K562 (cell line): ENCODE results near the gene DMD. TPM values are rescaled to one million over a fixed set of nuclear protein-coding genes. Genes with fewer than 3 reads are reported as not detected.

ENCODE experiments used
- ATAC-seq: fragments of 200-7000 bp; cut with Tn5 transposase; 3 replicates; pipeline ENCODE4 v1.9.1; 2020; ENCODE audit warnings: moderate library complexity
- BruUV-seq: library from RNA; stranded (reverse); fragments of 400-500 nt; replicated peaks from 2 replicates; lab custom pipeline; 2021; lab: Mats Ljungman, UMichigan
- CTCF ChIA-PET: fragments of 300-600 bp; formaldehyde crosslinking; extraction: SDS; loops from one replicate; lab custom pipeline; 2021; ENCODE audit warnings: low intra/inter-chr PET ratio; lab: Yijun Ruan, JAX
- POLR2A ChIA-PET: fragments of 300-600, 350-650 bp; sonication (Branson Sonifier 250); formaldehyde crosslinking; extraction: SDS; loops from one replicate; lab custom pipeline; 2021; ENCODE audit warnings: antibody characterized with exemption, inconsistent platforms; lab: Yijun Ruan, JAX
- DNase-seq, 4 experiments: peaks; one replicate each; pipeline versions ENCODE4 v3.0.0 to v3.0.0-alpha.2; 2011 to 2018; ENCODE audit warnings: low spot score in 3 of 4, mixed read lengths in 3 of 4; ENCODE audit errors: extremely low read depth in 1 of 4
- FAIRE-seq: peaks from 2 replicates; lab custom pipeline; 2011; peaks lifted over from hg19 to GRCh38; lab: Jason Lieb, UNC
- H2AFZ ChIP-seq: 2 replicates; pipeline ENCODE4 v1.6.0; 2011; ENCODE audit warnings: low read depth, low read length, control low read depth, inconsistent platforms
- H3K27ac ChIP-seq: fragments of 200-600 bp; 3 replicates; pipeline ENCODE4 v1.8.0; 2011; ENCODE audit warnings: low read depth, mild to moderate bottlenecking, control low read depth, inconsistent platforms, low read length, moderate library complexity, mixed read lengths; ENCODE audit errors: extremely low read depth
- H3K27me3 ChIP-seq, 2 experiments: fragments of 300-600 bp in 1 of 2; 2 replicates in 1 of 2; 3 replicates in 1 of 2; pipeline versions ENCODE4 v1.6.0 to v1.8.0; 2011; ENCODE audit warnings: inconsistent platforms in 2 of 2, low read length in 2 of 2, mild to moderate bottlenecking in 1 of 2, mixed read lengths in 1 of 2, moderate library complexity in 1 of 2; ENCODE audit not compliant: control insufficient read depth in 2 of 2, insufficient read depth in 2 of 2
- H3K36me3 ChIP-seq: fragments of 300-600 bp; 3 replicates; pipeline ENCODE4 v1.8.0; 2011; ENCODE audit warnings: mild to moderate bottlenecking, low read length, inconsistent platforms; ENCODE audit not compliant: control insufficient read depth, insufficient read depth
- H3K4me1 ChIP-seq, 2 experiments: fragments of 200-600 bp in 1 of 2; replicated peaks in 1 of 2; 2 replicates in 1 of 2; 3 replicates in 1 of 2; pipeline versions ENCODE4 v1.5.1 to v1.8.0; 2011; ENCODE audit warnings: inconsistent platforms in 2 of 2, low read length in 2 of 2, mild to moderate bottlenecking in 1 of 2, mixed read lengths in 1 of 2, moderate library complexity in 1 of 2; ENCODE audit not compliant: control insufficient read depth in 2 of 2, insufficient read depth in 2 of 2
- H3K4me2 ChIP-seq: 2 replicates; pipeline ENCODE4 v1.6.1; 2011; ENCODE audit warnings: low read length, control low read depth, inconsistent platforms, mixed read lengths; ENCODE audit not compliant: insufficient read depth
- H3K4me3 ChIP-seq: fragments of 200-600 bp; sonication (generic), shearing (Covaris generic); 2 replicates; pipeline ENCODE4 v1.5.1; 2016; ENCODE audit warnings: control low read depth, inconsistent platforms
- H3K79me2 ChIP-seq: fragments of 200-600 bp; 3 replicates; pipeline ENCODE4 v1.8.0; 2011; ENCODE audit warnings: low read length, inconsistent platforms; ENCODE audit not compliant: control insufficient read depth, insufficient read depth
- H3K9ac ChIP-seq, 2 experiments: 2 replicates each; pipeline versions ENCODE4 v1.6.0 to v1.6.1; 2011; ENCODE audit warnings: low read depth in 2 of 2, low read length in 2 of 2, control low read depth in 1 of 2, inconsistent platforms in 1 of 2, mild to moderate bottlenecking in 1 of 2, mixed read lengths in 1 of 2; ENCODE audit not compliant: insufficient read depth in 1 of 2
- H3K9me1 ChIP-seq: one replicate; pipeline ENCODE4 v1.6.0; 2011; ENCODE audit warnings: inconsistent platforms, mild to moderate bottlenecking, low read length, moderate library complexity; ENCODE audit not compliant: control insufficient read depth, insufficient read depth
- H3K9me3 ChIP-seq: replicated peaks from 2 replicates; pipeline ENCODE4 v1.5.1; 2011; ENCODE audit warnings: low read depth, low read length, inconsistent platforms; ENCODE audit not compliant: control insufficient read depth, insufficient read depth
- H4K20me1 ChIP-seq: replicated peaks from 2 replicates; pipeline ENCODE4 v1.6.1; 2011; ENCODE audit warnings: low read length, inconsistent platforms, mixed read lengths; ENCODE audit not compliant: control insufficient read depth, insufficient read depth
- KDM5B ChIP-seq: fragments of 200-600 bp; sonication (generic); IDR thresholded peaks from 2 replicates; pipeline ENCODE4 v1.6.1; 2012; ENCODE audit warnings: low read depth, mild to moderate bottlenecking, moderate library complexity, low read length, control low read depth, inconsistent platforms; ENCODE audit not compliant: insufficient replicate concordance
- POLR2B ChIP-seq: fragments of 450-650 bp; IDR thresholded peaks from 2 replicates; pipeline ENCODE4 v1.6.1; 2018; ENCODE audit warnings: low read depth; ENCODE audit not compliant: partially characterized antibody
- TAF15 ChIP-seq: fragments of 200-400 bp; formaldehyde crosslinking; IDR thresholded peaks from 2 replicates; pipeline ENCODE4 v1.6.1; 2017; ENCODE audit warnings: mild to moderate bottlenecking, low read depth, low read length, moderate library complexity
- WGBS: fragments of 100-300 bp; shearing (Covaris generic); methylation state at CpG from one replicate; pipeline ENCODE4 v1.1.6; 2016; ENCODE audit warnings: low coverage, mixed read lengths; ENCODE audit not compliant: insufficient coverage; ENCODE audit errors: missing lambda C conversion rate; 5-methylcytosine and 5-hydroxymethylcytosine counted together
- in situ Hi-C: fragments of 300-500 bp; cut with MboI; formaldehyde crosslinking; loops from 4 replicates; pipeline ENCODE4 v1.15.0; 2018; ENCODE audit warnings: inconsistent platforms, mixed read lengths
- intact Hi-C: fragments of 100-400 bp; cut with micrococcal nuclease; formaldehyde crosslinking; loops from 2 replicates; pipeline ENCODE4 v1.14.2; 2022
- polyA plus RNA-seq, 8 experiments: library from polyadenylated mRNA; depleted of rRNA in 4 of 8; stranded (reverse) in 5 of 8; unstranded in 3 of 8; fragments of >200 nt; fragmentation: Nextera tagmentation in 2 of 8; fragmentation: Illumina TruSeq in 1 of 8; extraction: Ambion mirVana in 2 of 8; extraction: Trizol in 1 of 8; gene quantifications; 2 replicates each; pipeline versions ENCODE4 v1.2.1 to v1.2.3, GENCODE V29; 2011 to 2014; ENCODE audit warnings: inconsistent platforms in 1 of 8, missing spikeins in 1 of 8
- total RNA-seq, 7 experiments: library from RNA; depleted of rRNA in 6 of 7; stranded (reverse); fragments of >200 nt in 6 of 7; fragmentation: Illumina TruSeq in 2 of 7; extraction: Trizol in 2 of 7; gene quantifications; 2 replicates each; pipeline versions ENCODE4 v1.2.1 to v1.2.3, GENCODE V29; 2011 to 2021; ENCODE audit warnings: low replicate concordance in 1 of 7
- TF ChIP-seq, protein P1 (sequence below): fragments of 200-800 bp; sonication (Bioruptor generic); IDR thresholded peaks from 2 replicates; pipeline ENCODE4 v1.6.1; 2017; ENCODE audit warnings: missing genetic modification characterization, missing compliant biosample characterization
- TF ChIP-seq, protein P2 (sequence below), 2 experiments: fragments of 250-450 bp in 1 of 2; fragments of 450-650 bp in 1 of 2; sonication (Bioruptor Pico) in 1 of 2; IDR thresholded peaks; 2 replicates each; pipeline versions ENCODE4 v1.6.1 to v1.8.0; 2016 to 2021; ENCODE audit warnings: mild to moderate bottlenecking in 2 of 2, moderate library complexity in 2 of 2, missing compliant biosample characterization in 1 of 2, missing genetic modification characterization in 1 of 2

Gene DMD
- total and polyA plus RNA-seq, 9 of the 15 experiments (the other 6 are each of a cell fraction or from before 2014, with no cell fraction given): 3.8 to 20.4 (median 11.4) TPM

DNA sequence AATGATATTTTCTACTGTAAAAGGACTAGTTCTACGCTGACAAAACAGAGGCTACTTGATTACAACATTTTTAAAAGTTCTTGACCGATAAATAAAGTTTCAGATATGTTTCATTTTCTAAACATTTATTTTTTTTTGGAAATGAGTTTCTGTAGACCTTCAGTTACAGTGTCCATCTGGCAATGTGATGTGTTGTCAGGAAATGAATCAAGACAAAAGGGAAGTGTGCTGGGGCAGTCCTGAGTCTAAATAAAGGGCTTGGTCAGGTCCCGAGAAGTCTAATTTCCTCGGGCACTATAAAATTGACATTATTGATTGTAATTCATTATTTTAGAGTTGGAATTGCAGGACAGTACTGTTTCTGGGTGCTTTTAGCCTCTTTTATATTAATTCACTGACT, 2082.5 kb downstream of the DMD start:
- in situ Hi-C loops (no loop called here), intact Hi-C loops (no loop called here)
- ChIA-PET CTCF (no interaction called here), POLR2A (no interaction called here)
- no peaks in the 10 kb centered on the region for H3K9me3 ChIP-seq
- ATAC-seq (no peak), FAIRE-seq (no peak), DNase-seq (no peak)
- no peak overlapping the region for H3K9ac ChIP-seq
- H4K20me1 ChIP-seq: no peaks in the 10 kb centered on the region
- no peak overlapping the region for H3K27ac ChIP-seq
- no peaks in the 10 kb centered on the region for H3K4me1 ChIP-seq
- H3K36me3 ChIP-seq: no peaks in the 10 kb centered on the region
- 47% methylated on average over 4 of the region's 4 CpGs for WGBS
- no peaks in the 10 kb centered on the region for H3K27me3 ChIP-seq
- no peak overlapping the region for H3K4me2 ChIP-seq
- no peak for TF ChIP-seq TAF15
- TF ChIP-seq POLR2B: no peak
- TF ChIP-seq, protein P1, sequence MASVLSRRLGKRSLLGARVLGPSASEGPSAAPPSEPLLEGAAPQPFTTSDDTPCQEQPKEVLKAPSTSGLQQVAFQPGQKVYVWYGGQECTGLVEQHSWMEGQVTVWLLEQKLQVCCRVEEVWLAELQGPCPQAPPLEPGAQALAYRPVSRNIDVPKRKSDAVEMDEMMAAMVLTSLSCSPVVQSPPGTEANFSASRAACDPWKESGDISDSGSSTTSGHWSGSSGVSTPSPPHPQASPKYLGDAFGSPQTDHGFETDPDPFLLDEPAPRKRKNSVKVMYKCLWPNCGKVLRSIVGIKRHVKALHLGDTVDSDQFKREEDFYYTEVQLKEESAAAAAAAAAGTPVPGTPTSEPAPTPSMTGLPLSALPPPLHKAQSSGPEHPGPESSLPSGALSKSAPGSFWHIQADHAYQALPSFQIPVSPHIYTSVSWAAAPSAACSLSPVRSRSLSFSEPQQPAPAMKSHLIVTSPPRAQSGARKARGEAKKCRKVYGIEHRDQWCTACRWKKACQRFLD (CRISPR knock-in tag): no peak
- no peak for TF ChIP-seq KDM5B
- TF ChIP-seq, protein P2, sequence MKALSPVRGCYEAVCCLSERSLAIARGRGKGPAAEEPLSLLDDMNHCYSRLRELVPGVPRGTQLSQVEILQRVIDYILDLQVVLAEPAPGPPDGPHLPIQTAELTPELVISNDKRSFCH (CRISPR knock-in tag; IDR thresholded peaks at IDR 0.05): no peak
- TF ChIP-seq, protein P2 (tag; IDR thresholded peaks at IDR 0.05): no peak
- no peak overlapping the region for H3K4me3 ChIP-seq
- H3K9me1 ChIP-seq: no peaks in the 10 kb centered on the region
- H2AFZ ChIP-seq: no peak overlapping the region
- H3K79me2 ChIP-seq: no peaks in the 10 kb centered on the region
- no TSS peak for BruUV-seq
